PC-3 (cell line): ENCODE results near the gene ILRUN.

ENCODE experiments used
- EZH2 ChIP-seq: fragments of 300-600 bp; sonication (generic); IDR thresholded peaks from one replicate; pipeline ENCODE4 v1.6.1; 2017; ENCODE audit warnings: antibody characterized with exemption, mild to moderate bottlenecking, low read length; ENCODE audit not compliant: unreplicated experiment
- EZH2phosphoT487 ChIP-seq: fragments of 300-600 bp; sonication (generic); IDR thresholded peaks from 2 replicates; pipeline ENCODE4 v1.6.1; 2018; ENCODE audit warnings: mild to moderate bottlenecking, antibody characterized with exemption, low read length, borderline replicate concordance
- TF ChIP-seq, protein P1 (sequence below): fragments of 300-600 bp; sonication (generic); conservative IDR thresholded peaks from 2 replicates; pipeline ENCODE4 v1.5.1; 2017; ENCODE audit warnings: antibody characterized with exemption, low read depth, mild to moderate bottlenecking, low read length

DNA sequence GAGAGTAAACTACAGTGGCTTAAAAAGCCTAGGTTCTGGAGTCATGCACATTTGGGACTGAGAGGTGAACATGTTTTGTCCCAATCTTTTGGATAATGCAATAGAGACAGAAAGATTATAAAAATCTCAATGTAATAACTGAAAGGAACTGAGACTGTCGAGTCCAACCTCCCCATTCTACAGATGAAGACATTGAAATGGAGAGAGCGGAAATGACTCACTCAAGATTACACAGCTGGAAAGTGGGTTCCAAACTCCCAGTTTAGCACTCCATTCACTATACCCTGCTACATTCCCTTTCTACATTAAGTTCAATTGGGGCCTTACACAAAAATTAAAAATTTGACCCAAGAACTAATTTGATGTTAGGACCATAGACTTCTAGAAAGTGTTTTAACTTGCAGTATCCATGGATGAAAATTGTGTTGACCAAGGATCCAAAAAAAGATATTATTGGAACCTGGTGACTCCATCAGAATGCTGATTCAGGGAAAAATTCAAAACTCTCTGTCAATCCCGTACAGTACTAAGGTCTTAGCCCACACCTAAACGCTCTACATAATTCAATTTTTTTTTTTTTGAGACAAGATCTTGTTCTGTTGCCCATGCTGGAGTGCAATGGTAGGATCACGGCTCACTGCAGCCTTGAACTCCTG, 1.5 kb upstream of the ILRUN start:
- TF ChIP-seq, protein P1, sequence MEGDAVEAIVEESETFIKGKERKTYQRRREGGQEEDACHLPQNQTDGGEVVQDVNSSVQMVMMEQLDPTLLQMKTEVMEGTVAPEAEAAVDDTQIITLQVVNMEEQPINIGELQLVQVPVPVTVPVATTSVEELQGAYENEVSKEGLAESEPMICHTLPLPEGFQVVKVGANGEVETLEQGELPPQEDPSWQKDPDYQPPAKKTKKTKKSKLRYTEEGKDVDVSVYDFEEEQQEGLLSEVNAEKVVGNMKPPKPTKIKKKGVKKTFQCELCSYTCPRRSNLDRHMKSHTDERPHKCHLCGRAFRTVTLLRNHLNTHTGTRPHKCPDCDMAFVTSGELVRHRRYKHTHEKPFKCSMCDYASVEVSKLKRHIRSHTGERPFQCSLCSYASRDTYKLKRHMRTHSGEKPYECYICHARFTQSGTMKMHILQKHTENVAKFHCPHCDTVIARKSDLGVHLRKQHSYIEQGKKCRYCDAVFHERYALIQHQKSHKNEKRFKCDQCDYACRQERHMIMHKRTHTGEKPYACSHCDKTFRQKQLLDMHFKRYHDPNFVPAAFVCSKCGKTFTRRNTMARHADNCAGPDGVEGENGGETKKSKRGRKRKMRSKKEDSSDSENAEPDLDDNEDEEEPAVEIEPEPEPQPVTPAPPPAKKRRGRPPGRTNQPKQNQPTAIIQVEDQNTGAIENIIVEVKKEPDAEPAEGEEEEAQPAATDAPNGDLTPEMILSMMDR = no peak
- TF ChIP-seq EZH2phosphoT487 (no peak), EZH2 (no peak)
